Subcutaneous adipose tissue (tissue), 4 donors: ENCODE data around the gene GLI3. TPM values are rescaled to one million over a fixed set of nuclear protein-coding genes. Genes with fewer than 3 reads are reported as not detected.

ENCODE experiments used
- CTCF ChIP-seq: fragments of 450-650 bp; IDR thresholded peaks from one replicate; pipeline ENCODE4 v1.5.1; 2016; ENCODE audit warnings: low read depth, mild to moderate bottlenecking, control low read depth, antibody characterized with exemption, moderate library complexity
- total RNA-seq, 4 donors: library from RNA; depleted of rRNA; stranded (reverse); fragments of >200 nt; gene quantifications; one replicate each; pipeline ENCODE4 v1.1.0, GENCODE V29; 2016

GLI3 gene
- total RNA-seq, 4 donors from 2014 or later = 11.6 to 16.8 (median 16.3) TPM

- TF ChIP-seq CTCF = no peak
Measured at GRCh38 chr7:42016517-42016916, 220.5 kb downstream of the GLI3 start.

GRCh38 chr7:42014625-42015618, 222.1 kb downstream of the GLI3 start:
- TF ChIP-seq CTCF = no peak

- TF ChIP-seq CTCF = no peak
Measured at GRCh38 chr7:42012786-42013360, 224.1 kb downstream of the GLI3 start.

GRCh38 chr7:42012313-42012712, 224.7 kb downstream of the GLI3 start:
- no peak for TF ChIP-seq CTCF

- TF ChIP-seq CTCF = no peak
Measured at GRCh38 chr7:42011846-42012245, 225.2 kb downstream of the GLI3 start.

- no peak for TF ChIP-seq CTCF
Measured at GRCh38 chr7:42010751-42011150, 226.3 kb downstream of the GLI3 start.

GRCh38 chr7:42006801-42007513, 230.1 kb downstream of the GLI3 start:
- TF ChIP-seq CTCF = no peak
